Measurements from ENCODE around the gene C17orf100. TPM values are rescaled to one million over a fixed set of nuclear protein-coding genes. Genes with fewer than 3 reads are reported as not detected.

C17orf100 gene
- total and polyA plus RNA-seq, 2 of the 13 experiments (the other 11 are each of a cell fraction or from before 2014, with no cell fraction given) = 3.6 to 8.7 TPM

DNA sequence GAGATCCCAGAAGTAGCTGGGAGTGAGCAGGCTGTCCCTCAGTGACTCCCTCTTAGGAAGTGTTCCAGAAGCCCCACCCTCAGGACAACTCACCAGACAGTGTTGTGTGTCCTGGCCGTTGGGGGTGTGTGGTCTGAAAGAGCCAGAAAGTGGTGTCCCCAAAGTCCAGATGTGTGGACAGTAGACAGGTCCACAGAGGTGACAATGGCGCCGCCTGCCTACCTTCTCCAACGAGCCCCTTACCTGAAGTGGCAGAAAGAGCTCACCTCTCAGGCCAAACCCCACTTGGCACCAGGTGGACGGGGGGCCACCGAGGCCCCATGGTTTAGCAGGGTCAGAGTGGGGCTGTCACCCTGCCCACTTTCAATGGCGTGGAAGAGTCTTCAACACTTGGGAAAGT lies 19.9 kb downstream of the C17orf100 start:
- 80% methylated on average over 1 of the region's 7 CpGs for WGBS (ENCODE audit: low lambda C conversion rate)

DNA sequence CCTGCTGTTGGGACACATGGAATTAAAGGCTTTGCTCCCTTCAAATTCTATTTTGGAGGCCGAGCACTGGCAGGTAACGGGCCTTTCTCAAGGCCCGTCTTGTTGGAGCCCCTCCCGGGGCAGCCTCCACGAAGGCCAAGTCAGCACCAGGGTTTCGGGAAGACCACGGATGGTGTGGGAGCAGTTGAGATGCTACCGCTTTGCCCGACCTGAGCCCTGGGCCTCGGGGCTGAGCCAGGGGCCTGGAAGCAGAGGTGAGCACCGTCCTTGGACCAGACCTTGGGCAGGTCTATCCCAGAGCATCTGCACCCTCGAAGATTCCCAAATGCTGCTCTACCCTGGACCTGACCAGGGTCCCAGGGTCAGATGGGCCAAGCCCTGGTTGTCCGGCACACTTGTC lies 23.0 kb downstream of the C17orf100 start:
- Histone ChIP-seq H3K4me1 (ENCODE audit: insufficient read depth, low read length) (peaks cover 62% of the 10 kb centered on the region), H3K9me3 (ENCODE audit: low read length) (no peaks in the 10 kb centered on the region), H3K27me3 (ENCODE audit: control insufficient read depth in 1 of 2, insufficient read depth in 2 of 2, low read length in 2 of 2) (no peaks in the 10 kb centered on the region; a peak in 1 of 5 replicates), H3K79me2 (ENCODE audit: insufficient read depth, low read length) (no peaks in the 10 kb centered on the region), H3K36me3 (replicated peaks in 1 of 2; ENCODE audit: control insufficient read depth in 1 of 2, insufficient read depth in 2 of 2, low read length in 2 of 2) (no peaks in the 10 kb centered on the region), H3K4me3 (replicated peaks in 1 of 3; ENCODE audit: insufficient read depth in 1 of 3, low read depth in 2 of 3, low read length in 3 of 3) (no peak overlapping the region), H3K4me2 (ENCODE audit: low read depth, low read length) (no peak overlapping the region), H2AFZ (ENCODE audit: low read length) (no peak overlapping the region), H3K9ac (ENCODE audit: insufficient read depth, low read depth, low read length) (no peak overlapping the region), H4K20me1 (ENCODE audit: insufficient read depth, low read length) (no peaks in the 10 kb centered on the region), H3K27ac (ENCODE audit: extremely low read length, insufficient read depth, low read length) (no peak overlapping the region)
- BruUV-seq (replicated peaks) = no TSS peak
- ATAC-seq (no peak), DNase-seq (ENCODE audit: low spot score) (no peak), FAIRE-seq (no peak)
- ChIA-PET POLR2A (interaction anchor here (2.5 to 5.0 kb wide), 2 partner anchors 38 kb away, joined by 10 to 59 read pairs; partner anchors contain the start of gene SLC13A5), CTCF (ENCODE audit: low intra/inter-chr PET ratio, low total read pairs) (no interaction called here)
- intact Hi-C loops (cut with micrococcal nuclease; ENCODE audit: unreplicated experiment) = no loop called here
- 100% methylated on average over 3 of the region's 13 CpGs for WGBS (ENCODE audit: low lambda C conversion rate)
- in situ Hi-C loops (cut with HindIII; ENCODE audit: extremely low pct_ligation_motif_present, low pct_unique_long_range_greater_than_20kb) = no loop called here
- TF ChIP-seq ZNF709 (CRISPR knock-in tag; IDR thresholded peaks at IDR 0.05) = no peak
- TF ChIP-seq MEF2D (CRISPR knock-in tag; IDR thresholded peaks at IDR 0.05) = no peak
- no peak for TF ChIP-seq ZNF577 (CRISPR knock-in tag; IDR thresholded peaks at IDR 0.05; ENCODE audit: borderline replicate concordance, low read depth)
- TF ChIP-seq, protein P1, sequence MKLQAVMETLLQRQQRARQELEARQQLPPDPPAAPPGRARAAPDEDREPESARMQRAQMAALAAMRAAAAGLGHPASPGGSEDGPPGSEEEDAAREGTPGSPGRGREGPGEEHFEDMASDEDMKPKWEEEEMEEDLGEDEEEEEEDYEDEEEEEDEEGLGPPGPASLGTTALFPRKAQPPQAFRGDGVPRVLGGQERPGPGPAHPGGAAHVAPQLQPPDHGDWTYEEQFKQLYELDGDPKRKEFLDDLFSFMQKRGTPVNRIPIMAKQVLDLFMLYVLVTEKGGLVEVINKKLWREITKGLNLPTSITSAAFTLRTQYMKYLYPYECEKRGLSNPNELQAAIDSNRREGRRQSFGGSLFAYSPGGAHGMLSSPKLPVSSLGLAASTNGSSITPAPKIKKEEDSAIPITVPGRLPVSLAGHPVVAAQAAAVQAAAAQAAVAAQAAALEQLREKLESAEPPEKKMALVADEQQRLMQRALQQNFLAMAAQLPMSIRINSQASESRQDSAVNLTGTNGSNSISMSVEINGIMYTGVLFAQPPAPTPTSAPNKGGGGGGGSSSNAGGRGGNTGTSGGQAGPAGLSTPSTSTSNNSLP (IDR thresholded peaks at IDR 0.05; ENCODE audit: low read depth, low read length) = no peak
- TF ChIP-seq ZNF616 (CRISPR knock-in tag; IDR thresholded peaks at IDR 0.05; ENCODE audit: low read depth) = no peak
- no peak for TF ChIP-seq NR2F2 (IDR thresholded peaks at IDR 0.05; ENCODE audit: borderline replicate concordance, low read depth)
- TF ChIP-seq RFX3 (CRISPR knock-in tag; IDR thresholded peaks at IDR 0.05) = no peak
- TF ChIP-seq, protein P2, sequence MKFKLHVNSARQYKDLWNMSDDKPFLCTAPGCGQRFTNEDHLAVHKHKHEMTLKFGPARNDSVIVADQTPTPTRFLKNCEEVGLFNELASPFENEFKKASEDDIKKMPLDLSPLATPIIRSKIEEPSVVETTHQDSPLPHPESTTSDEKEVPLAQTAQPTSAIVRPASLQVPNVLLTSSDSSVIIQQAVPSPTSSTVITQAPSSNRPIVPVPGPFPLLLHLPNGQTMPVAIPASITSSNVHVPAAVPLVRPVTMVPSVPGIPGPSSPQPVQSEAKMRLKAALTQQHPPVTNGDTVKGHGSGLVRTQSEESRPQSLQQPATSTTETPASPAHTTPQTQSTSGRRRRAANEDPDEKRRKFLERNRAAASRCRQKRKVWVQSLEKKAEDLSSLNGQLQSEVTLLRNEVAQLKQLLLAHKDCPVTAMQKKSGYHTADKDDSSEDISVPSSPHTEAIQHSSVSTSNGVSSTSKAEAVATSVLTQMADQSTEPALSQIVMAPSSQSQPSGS (CRISPR knock-in tag; IDR thresholded peaks at IDR 0.05) = no peak
- no peak for TF ChIP-seq CREB1 (IDR thresholded peaks at IDR 0.05)
- TF ChIP-seq CREB1 (CRISPR knock-in tag; IDR thresholded peaks at IDR 0.05) = no peak
- TF ChIP-seq ZNF558 (CRISPR knock-in tag; IDR thresholded peaks at IDR 0.05; ENCODE audit: borderline replicate concordance) = no peak
- no peak for TF ChIP-seq ZNF674 (CRISPR knock-in tag; IDR thresholded peaks at IDR 0.05; ENCODE audit: low read depth)

More for the DNA sequence above, 19.9 kb downstream of the C17orf100 start:
- peaks cover 56% of the 10 kb centered on the region for H3K4me1 ChIP-seq (ENCODE audit: insufficient read depth, low read length)
- H3K27me3 ChIP-seq (ENCODE audit: control insufficient read depth in 1 of 2, insufficient read depth in 2 of 2, low read length in 2 of 2) = no peaks in the 10 kb centered on the region
- DNase-seq (ENCODE audit: low spot score) (no peak), FAIRE-seq (no peak), ATAC-seq (no peak)
- no TSS peak for BruUV-seq (replicated peaks)
- H3K9me3 ChIP-seq (ENCODE audit: low read length) = no peaks in the 10 kb centered on the region
- no peaks in the 10 kb centered on the region for H3K36me3 ChIP-seq (replicated peaks in 1 of 2; ENCODE audit: control insufficient read depth in 1 of 2, insufficient read depth in 2 of 2, low read length in 2 of 2)
- H3K4me3 ChIP-seq (replicated peaks in 1 of 3; ENCODE audit: insufficient read depth in 1 of 3, low read depth in 2 of 3, low read length in 3 of 3) = no peak overlapping the region
- no peaks in the 10 kb centered on the region for H3K79me2 ChIP-seq (ENCODE audit: insufficient read depth, low read length)
- TF ChIP-seq ZNF629 (CRISPR knock-in tag; conservative IDR thresholded peaks at IDR 0.05) = no peak
- no peak for TF ChIP-seq ZNF510 (CRISPR knock-in tag; IDR thresholded peaks at IDR 0.05; ENCODE audit: low read depth)
- TF ChIP-seq SKI (IDR thresholded peaks at IDR 0.05; ENCODE audit: partially characterized antibody) = no peak
- TF ChIP-seq PCBP1 (IDR thresholded peaks at IDR 0.05; ENCODE audit: borderline replicate concordance, low read depth, low read length) = no peak
- no peak for TF ChIP-seq MZF1 (CRISPR knock-in tag; IDR thresholded peaks at IDR 0.05; ENCODE audit: borderline replicate concordance)
- TF ChIP-seq TCF7L2 (IDR thresholded peaks at IDR 0.05; ENCODE audit: low read depth, low read length) = no peak
- TF ChIP-seq ZNF24 (IDR thresholded peaks at IDR 0.05) = no peak
- TF ChIP-seq, protein P3, sequence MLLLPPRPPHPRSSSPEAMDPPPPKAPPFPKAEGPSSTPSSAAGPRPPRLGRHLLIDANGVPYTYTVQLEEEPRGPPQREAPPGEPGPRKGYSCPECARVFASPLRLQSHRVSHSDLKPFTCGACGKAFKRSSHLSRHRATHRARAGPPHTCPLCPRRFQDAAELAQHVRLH (CRISPR knock-in tag; IDR thresholded peaks at IDR 0.05; ENCODE audit: borderline replicate concordance, low read depth) = no peak
- no peak for TF ChIP-seq HMG20A (CRISPR knock-in tag; IDR thresholded peaks at IDR 0.05; ENCODE audit: borderline replicate concordance)
- no peak for TF ChIP-seq ZNF451 (CRISPR knock-in tag; IDR thresholded peaks at IDR 0.05)
- TF ChIP-seq ZNF605 (CRISPR knock-in tag; IDR thresholded peaks at IDR 0.05) = no peak
- TF ChIP-seq MAZ (IDR thresholded peaks at IDR 0.05; ENCODE audit: borderline replicate concordance, low read depth, low read length) = no peak
- no peak for TF ChIP-seq MAZ (CRISPR knock-in tag; IDR thresholded peaks at IDR 0.05; ENCODE audit: low read depth)
- no peak overlapping the region for H3K27ac ChIP-seq (ENCODE audit: extremely low read length, insufficient read depth, low read length)
- intact Hi-C loops (cut with micrococcal nuclease; ENCODE audit: unreplicated experiment) = no loop called here
- no peak overlapping the region for H3K9ac ChIP-seq (ENCODE audit: insufficient read depth, low read depth, low read length)
- ChIA-PET CTCF (ENCODE audit: low intra/inter-chr PET ratio, low total read pairs) (no interaction called here), POLR2A (interaction anchor here (1.2 to 1.8 kb wide), 3 partner anchors 29 to 41 kb away, joined by 4 to 10 read pairs (median 7); no protein-coding TSS in a partner anchor)
- no peaks in the 10 kb centered on the region for H4K20me1 ChIP-seq (ENCODE audit: insufficient read depth, low read length)
- H2AFZ ChIP-seq (ENCODE audit: low read length) = no peak overlapping the region
- no peak overlapping the region for H3K4me2 ChIP-seq (ENCODE audit: low read depth, low read length)
- in situ Hi-C loops (cut with HindIII; ENCODE audit: extremely low pct_ligation_motif_present, low pct_unique_long_range_greater_than_20kb) = no loop called here
